HL-60 (cell line): ENCODE measurements around the gene PARD3.

Experiments
- CTCF ChIP-seq: IDR thresholded peaks from one replicate; pipeline ENCODE4 v1.5.1; 2011; ENCODE audit warnings: low read length, control low read depth, inconsistent platforms; ENCODE audit not compliant: insufficient read depth
- POLR2AphosphoS5 ChIP-seq: IDR thresholded peaks from 2 replicates; pipeline ENCODE4 v1.6.1; 2012; ENCODE audit warnings: low read depth
- REST ChIP-seq: IDR thresholded peaks from 2 replicates; pipeline ENCODE4 v1.6.1; 2012; ENCODE audit warnings: low read depth; ENCODE audit not compliant: insufficient replicate concordance
- SPI1 ChIP-seq: IDR thresholded peaks from 2 replicates; pipeline ENCODE4 v1.6.1; 2012; ENCODE audit warnings: low read depth, mild to moderate bottlenecking, borderline replicate concordance

- no peak for TF ChIP-seq CTCF
- TF ChIP-seq REST, result no peak
- TF ChIP-seq POLR2AphosphoS5, result no peak
- no peak for TF ChIP-seq SPI1
Observed at GRCh38 chr10:34719746-34720145, 95.3 kb downstream of the PARD3 start.
